ENCODE measurements around the gene CHI3L1.
"Not testable (repeated sequence)": the region's sequence is repeated elsewhere in the genome, so short reads cannot be mapped to it uniquely, and the experiment has no call there.

The CHI3L1 gene

DNA sequence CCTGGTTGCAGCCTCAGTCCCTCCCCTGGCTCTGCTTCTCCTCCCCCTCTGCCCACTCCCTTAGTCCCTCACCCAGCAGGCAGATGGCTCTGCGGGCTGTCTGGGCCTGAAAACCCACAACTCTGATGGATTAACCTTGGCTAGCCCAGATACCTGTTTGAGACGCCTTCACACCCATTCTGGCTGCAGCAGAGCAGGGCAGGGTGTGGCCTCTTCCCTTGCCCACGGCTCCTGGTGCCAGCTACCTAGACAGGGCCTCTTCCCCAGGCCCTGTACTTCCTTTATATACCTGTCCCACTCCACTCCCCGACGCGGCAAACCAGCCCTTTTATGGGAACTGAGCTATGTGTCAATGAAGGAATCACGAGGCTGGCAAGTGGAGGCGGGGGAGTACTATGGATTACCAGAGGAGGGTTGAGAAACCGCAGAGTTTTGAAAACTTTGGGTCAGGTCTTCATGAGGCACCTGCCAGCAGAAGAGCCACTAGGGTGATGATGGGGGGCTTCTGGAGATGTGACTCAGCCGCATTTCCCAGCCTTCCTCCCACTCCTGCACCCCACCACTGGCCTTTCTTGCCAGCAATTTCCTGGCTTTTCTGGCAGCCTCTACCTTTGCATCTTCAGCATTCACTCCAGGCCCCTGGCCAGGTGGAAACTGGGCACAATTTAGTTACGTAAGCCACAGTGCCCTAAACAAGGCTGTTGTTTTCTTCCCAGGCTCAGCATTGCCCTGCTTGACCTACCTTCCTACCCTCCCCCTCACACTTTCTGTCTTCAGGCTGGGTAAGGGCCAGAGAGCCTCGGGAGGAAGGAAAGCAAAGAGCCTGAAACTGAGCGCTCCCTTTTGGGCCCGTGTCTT is at the start of gene CHI3L1:
CHI3L1 (minus strand) TSS at position 259 of the 858 bp plus-strand sequence; CDS start at position 178, 81 bp downstream.
- DNase-seq (ENCODE audit: low read depth in 3 of 3), result no peak

DNA sequence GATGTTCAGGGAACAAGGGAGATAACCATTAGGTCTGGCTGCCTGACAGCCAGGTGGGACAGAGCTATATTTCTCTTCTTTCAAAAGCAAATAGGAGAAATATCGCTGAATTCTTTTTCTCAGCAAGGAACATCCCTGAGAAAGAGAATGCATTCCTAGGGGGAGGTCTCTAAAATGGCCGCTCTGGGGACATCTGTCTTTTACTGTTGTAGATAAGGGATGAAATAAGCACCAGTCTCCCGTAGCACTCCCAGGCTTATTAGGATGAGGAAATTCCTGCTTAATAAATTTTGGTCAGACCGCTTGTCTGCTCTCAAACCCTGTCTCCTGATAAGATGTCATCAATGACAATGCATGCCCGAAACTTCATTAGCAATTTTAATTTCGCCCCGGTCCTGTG is 48.4 kb upstream of the CHI3L1 start:
- not testable (repeated sequence) for DNase-seq (ENCODE audit: low read depth in 3 of 3)

- no peak for DNase-seq (ENCODE audit: low read depth in 3 of 3)
Measured at GRCh38 chr1:203229471-203230135, 43.1 kb upstream of the CHI3L1 start, which contains the start of gene CHIT1. Gene CHIT1, minus strand, starts transcription at chr1:203229673. Its CDS starts 37 bp downstream, at chr1:203229636.

DNA sequence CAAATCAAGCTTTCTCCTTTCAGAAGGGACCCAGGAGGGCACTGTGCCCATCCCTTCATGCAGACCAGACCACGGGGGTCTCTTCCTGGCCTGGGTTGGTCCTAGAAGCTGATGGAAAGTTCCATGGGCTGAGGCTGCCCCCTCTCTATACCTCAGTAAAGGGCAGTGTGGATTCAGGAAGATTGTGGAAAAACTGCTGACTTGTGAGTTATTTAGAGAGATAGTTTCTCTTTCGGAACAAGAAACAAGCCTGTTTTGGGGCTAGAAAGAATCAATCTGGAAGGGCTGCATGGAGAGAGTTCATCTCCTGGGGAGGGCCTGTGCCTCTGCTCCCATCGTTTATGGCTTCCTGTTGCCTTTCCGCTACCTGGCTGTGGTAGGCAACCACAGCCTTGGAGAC is 42.2 kb upstream of the CHI3L1 start:
- DNase-seq (ENCODE audit: low read depth in 3 of 3), result no peak

GRCh38 chr1:203227371-203228083 is 41.0 kb upstream of the CHI3L1 start:
- no peak for DNase-seq (ENCODE audit: low read depth in 3 of 3)

- DNase-seq (ENCODE audit: low read depth in 3 of 3), result no peak
Measured at GRCh38 chr1:203225071-203225470, 38.6 kb upstream of the CHI3L1 start.

- DNase-seq (ENCODE audit: low read depth in 3 of 3), result no peak
Measured at GRCh38 chr1:203223012-203223775, 36.7 kb upstream of the CHI3L1 start.

DNA sequence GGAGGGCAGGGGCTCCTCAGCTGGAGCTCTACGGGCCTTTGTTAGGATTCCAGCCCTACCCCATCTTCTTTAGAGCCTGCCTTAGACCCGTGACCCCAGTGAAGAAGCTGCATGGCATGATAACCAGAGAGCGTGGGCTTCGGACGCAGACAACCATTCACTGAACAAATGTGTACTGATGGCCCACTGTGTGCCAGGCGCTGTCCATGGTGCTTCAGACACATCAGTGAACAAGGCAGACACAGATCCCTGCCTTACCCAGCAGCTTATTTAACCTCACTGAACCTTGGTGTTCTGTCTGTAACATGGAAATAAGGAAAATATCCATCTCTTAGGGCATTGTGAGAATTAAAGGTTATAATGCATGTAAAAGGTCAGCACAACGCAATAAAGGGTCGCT is 33.4 kb upstream of the CHI3L1 start:
- DNase-seq (ENCODE audit: low read depth in 3 of 3), result no peak

GRCh38 chr1:203219171-203219570 is 32.7 kb upstream of the CHI3L1 start:
- no peak for DNase-seq (ENCODE audit: low read depth in 3 of 3)

GRCh38 chr1:203217668-203218067 is 31.2 kb upstream of the CHI3L1 start:
- no peak for DNase-seq (ENCODE audit: low read depth in 3 of 3)

- DNase-seq (ENCODE audit: low read depth in 3 of 3), result no peak
Measured at GRCh38 chr1:203217139-203217655, 30.7 kb upstream of the CHI3L1 start.

DNA sequence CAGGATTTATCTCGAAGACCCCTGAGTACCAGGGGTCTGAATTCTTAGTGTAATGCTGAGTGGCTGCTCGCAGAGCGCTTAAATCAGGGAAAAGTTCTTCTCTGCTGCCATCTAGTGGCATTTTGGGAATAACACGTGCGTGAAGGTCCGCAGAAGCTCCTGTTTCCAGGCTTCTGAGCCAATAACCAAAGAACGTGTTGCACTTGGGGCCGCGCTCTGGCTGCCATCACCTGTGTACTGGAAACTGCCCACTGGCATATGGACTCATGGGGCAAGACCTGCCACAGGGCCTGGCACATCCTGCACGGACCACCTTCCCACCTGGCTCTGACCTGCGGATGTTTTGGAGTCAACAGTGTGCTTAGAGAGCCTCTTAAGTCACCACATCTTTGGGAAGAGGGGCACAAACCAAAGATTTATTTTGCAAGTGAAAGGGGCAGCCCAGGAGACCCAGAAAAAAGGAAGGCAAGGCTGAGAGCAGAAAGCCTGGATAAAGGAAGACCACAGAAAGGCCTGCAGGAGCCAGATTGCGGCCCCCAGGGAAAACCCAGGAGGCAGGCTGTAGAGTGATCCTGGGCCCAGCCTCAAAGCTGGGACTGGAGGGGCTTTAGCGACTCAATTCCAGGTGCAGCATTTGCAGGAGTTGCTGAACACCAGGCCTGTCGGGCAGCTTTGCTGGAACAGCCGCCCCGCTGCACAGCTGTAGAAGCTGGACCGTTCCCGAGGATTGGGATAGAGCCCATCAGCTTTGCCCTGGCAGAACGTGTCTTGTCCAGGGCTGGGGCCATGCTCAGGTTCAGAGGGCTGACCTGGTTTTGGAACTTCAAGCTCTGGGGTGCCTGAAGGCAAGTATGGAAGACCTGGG is 30.0 kb upstream of the CHI3L1 start:
- DNase-seq (ENCODE audit: low read depth in 3 of 3), result peak; percentile 20 to 31 (median 27)

GRCh38 chr1:203215573-203215972 is 29.1 kb upstream of the CHI3L1 start:
- DNase-seq (ENCODE audit: low read depth in 3 of 3), result no peak

- no peak for DNase-seq (ENCODE audit: low read depth in 3 of 3)
Measured at GRCh38 chr1:203214871-203215270, 28.4 kb upstream of the CHI3L1 start.

- no peak for DNase-seq (ENCODE audit: low read depth in 3 of 3)
Measured at GRCh38 chr1:203213126-203213525, 26.6 kb upstream of the CHI3L1 start.

- DNase-seq (ENCODE audit: low read depth in 3 of 3), result no peak
Measured at GRCh38 chr1:203211812-203212211, 25.3 kb upstream of the CHI3L1 start.

DNA sequence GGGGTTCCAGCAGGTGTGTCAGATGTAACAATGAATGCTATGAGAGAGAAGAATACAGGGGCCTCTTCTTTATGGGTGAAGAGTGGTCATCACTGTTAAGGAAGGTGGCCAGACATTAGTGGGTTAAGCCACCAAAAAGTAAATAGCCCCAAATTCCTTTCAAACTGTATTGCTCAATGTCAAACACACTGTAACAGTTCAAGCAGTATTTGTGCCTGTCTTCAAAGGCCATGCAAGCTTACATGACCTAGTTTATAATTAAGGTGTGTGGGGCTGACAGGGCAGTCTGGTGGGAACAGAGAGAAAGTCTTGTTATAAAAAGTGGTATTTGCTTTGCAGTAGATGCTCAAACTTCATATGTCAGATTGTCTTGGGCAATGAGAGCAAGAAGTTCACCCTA is 24.5 kb upstream of the CHI3L1 start:
- DNase-seq (ENCODE audit: low read depth in 3 of 3), result no peak

GRCh38 chr1:203210350-203210749 is 23.8 kb upstream of the CHI3L1 start:
- no peak for DNase-seq (ENCODE audit: low read depth in 3 of 3)

DNA sequence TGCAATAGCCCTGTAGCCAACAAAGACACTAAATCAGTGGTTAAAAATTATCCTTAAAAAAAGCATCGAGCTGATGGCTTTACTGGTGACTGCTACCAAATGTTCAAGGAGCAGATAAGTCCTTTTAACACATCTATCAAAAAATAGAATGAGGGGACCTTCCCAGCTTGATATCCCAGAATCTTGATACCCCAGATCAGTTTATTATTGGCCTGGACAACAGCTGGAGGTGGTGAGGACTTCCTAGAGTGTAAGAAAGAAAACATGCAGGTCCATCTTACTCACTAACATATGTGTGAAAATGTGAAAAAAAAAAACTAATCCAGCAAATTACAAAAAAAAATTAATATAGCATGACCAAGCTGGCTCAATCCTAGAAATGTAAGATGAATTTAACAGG is 21.7 kb upstream of the CHI3L1 start:
- DNase-seq (ENCODE audit: low read depth in 3 of 3), result no peak

- no peak for DNase-seq (ENCODE audit: low read depth in 3 of 3)
Measured at GRCh38 chr1:203207751-203208150, 21.2 kb upstream of the CHI3L1 start.
